Neuronal stem cell (in vitro differentiated cells): ENCODE results near the gene SUPT5H.

ENCODE experiments used
- DNase-seq: peaks from one replicate; pipeline ENCODE4 v3.0.0-alpha.2; 2013; ENCODE audit warnings: low spot score
- H2AFZ ChIP-seq: one replicate; pipeline ENCODE4 v1.6.1; 2013; ENCODE audit warnings: mild to moderate bottlenecking, low read length, inconsistent platforms
- H2AK5ac ChIP-seq: 2 replicates; pipeline ENCODE4 v1.6.1; 2013; ENCODE audit warnings: low read depth, mild to moderate bottlenecking, inconsistent platforms, low read length, moderate library complexity, mixed read lengths
- H2BK120ac ChIP-seq: 2 replicates; pipeline ENCODE4 v1.6.1; 2013; ENCODE audit warnings: low read depth, mild to moderate bottlenecking, inconsistent platforms, low read length, moderate library complexity, mixed read lengths
- H2BK12ac ChIP-seq: one replicate; pipeline ENCODE4 v1.6.1; 2013; ENCODE audit warnings: low read length, inconsistent platforms
- H2BK15ac ChIP-seq: 2 replicates; pipeline ENCODE4 v1.6.1; 2013; ENCODE audit warnings: mild to moderate bottlenecking, low read length, inconsistent platforms, mixed read lengths
- H2BK5ac ChIP-seq: one replicate; pipeline ENCODE4 v1.6.1; 2013; ENCODE audit warnings: inconsistent platforms, mild to moderate bottlenecking, low read length, moderate library complexity
- H3K14ac ChIP-seq: one replicate; pipeline ENCODE4 v1.6.1; 2013; ENCODE audit warnings: low read length, inconsistent platforms
- H3K18ac ChIP-seq: 2 replicates; pipeline ENCODE4 v1.6.1; 2013; ENCODE audit warnings: low read length, inconsistent platforms
- H3K23ac ChIP-seq: 2 replicates; pipeline ENCODE4 v1.6.1; 2013; ENCODE audit warnings: low read depth, mild to moderate bottlenecking, mixed read lengths, low read length, inconsistent platforms; ENCODE audit not compliant: poor library complexity
- H3K27ac ChIP-seq: replicated peaks from 3 replicates; pipeline ENCODE4 v1.5.1; 2013; ENCODE audit warnings: low read length, inconsistent platforms
- H3K27me3 ChIP-seq, 3 experiments: 2 replicates each; pipeline ENCODE4 v1.6.1; 2013; ENCODE audit warnings: low read length in 3 of 3, mild to moderate bottlenecking in 2 of 3, inconsistent platforms in 1 of 3, low read depth in 1 of 3, mixed read lengths in 1 of 3, moderate library complexity in 1 of 3; ENCODE audit not compliant: control insufficient read depth in 3 of 3, insufficient read depth in 3 of 3
- H3K36me3 ChIP-seq, 2 donors: replicated peaks in 1 of 2; 2 replicates each; pipeline ENCODE4 v1.6.1; 2013; ENCODE audit warnings: low read length in 2 of 2; ENCODE audit not compliant: control insufficient read depth in 2 of 2, insufficient read depth in 2 of 2
- H3K4ac ChIP-seq: 2 replicates; pipeline ENCODE4 v1.6.1; 2013; ENCODE audit warnings: inconsistent platforms, mild to moderate bottlenecking, low read length, moderate library complexity
- H3K4me1 ChIP-seq, 2 donors: 1 replicate in 1 of 2; 2 replicates in 1 of 2; pipeline ENCODE4 v1.6.1; 2013; ENCODE audit warnings: low read length in 2 of 2, low read depth in 1 of 2; ENCODE audit not compliant: control insufficient read depth in 2 of 2, insufficient read depth in 1 of 2
- H3K4me2 ChIP-seq: one replicate; pipeline ENCODE4 v1.6.1; 2013; ENCODE audit warnings: mild to moderate bottlenecking, low read length, inconsistent platforms; ENCODE audit not compliant: insufficient read depth, poor library complexity, severe bottlenecking
- H3K4me3 ChIP-seq, 2 donors: 2 replicates each; pipeline ENCODE4 v1.5.1; 2013; ENCODE audit warnings: low read length in 2 of 2, mild to moderate bottlenecking in 2 of 2, inconsistent platforms in 1 of 2, moderate library complexity in 1 of 2
- H3K79me1 ChIP-seq: one replicate; pipeline ENCODE4 v1.6.1; 2013; ENCODE audit warnings: low read depth, mild to moderate bottlenecking, inconsistent platforms, low read length, moderate library complexity
- H3K9ac ChIP-seq: one replicate; pipeline ENCODE4 v1.6.1; 2013; ENCODE audit warnings: mild to moderate bottlenecking, low read depth, low read length, inconsistent platforms; ENCODE audit not compliant: poor library complexity
- H3K9me3 ChIP-seq, 2 donors: replicated peaks in 1 of 2; 2 replicates each; pipeline versions ENCODE3 to v1.6.1; 2013; ENCODE audit warnings: low read length in 2 of 2, mild to moderate bottlenecking in 2 of 2, inconsistent platforms in 1 of 2, low read depth in 1 of 2, mixed read lengths in 1 of 2, moderate library complexity in 1 of 2; ENCODE audit not compliant: control insufficient read depth in 2 of 2, insufficient read depth in 1 of 2
- H4K8ac ChIP-seq: one replicate; pipeline ENCODE4 v1.6.1; 2013; ENCODE audit warnings: low read depth, mild to moderate bottlenecking, inconsistent platforms, low read length, moderate library complexity
- H4K91ac ChIP-seq: one replicate; pipeline ENCODE4 v1.6.1; 2013; ENCODE audit warnings: low read length, low read depth, mild to moderate bottlenecking, inconsistent platforms; ENCODE audit not compliant: poor library complexity
- WGBS, 2 donors: extraction: QIAGEN DNeasy Blood & Tissue Kit; methylation state at CpG; one replicate each; pipeline ENCODE4 v1.1.7; 2013; ENCODE audit warnings: missing lambda C conversion rate in 2 of 2, mixed read lengths in 1 of 2; ENCODE audit not compliant: insufficient read length in 2 of 2, insufficient replicate concordance in 1 of 2; ENCODE audit errors: extremely low coverage in 2 of 2; 5-methylcytosine and 5-hydroxymethylcytosine counted together

SUPT5H gene

GRCh38 chr19:39410017-39410830 lies 35.2 kb upstream of the SUPT5H start:
- Histone ChIP-seq H3K79me1 (peaks cover 6% of the 10 kb centered on the region), H3K27ac (no peak overlapping the region), H2AK5ac (peak overlapping the region; percentile 37), H3K18ac (peak overlapping the region; percentile 96), H3K14ac (no peak overlapping the region), H2BK15ac (peak overlapping the region; percentile 89), H3K9ac (peak overlapping the region; percentile 67), H4K8ac (peak overlapping the region; percentile 93), H3K23ac (peak overlapping the region; percentile 82), H2BK12ac (peak overlapping the region; percentile 33), H3K4me1 (peaks cover 26 to 37% of the 10 kb centered on the region in 2 donors), H2BK5ac (no peak overlapping the region), H2AFZ (peak overlapping the region; percentile 50), H3K9me3 (no peaks in the 10 kb centered on the region), H3K27me3 (peaks cover 0 to 24% (median 0%) of the 10 kb centered on the region in 3 experiments), H3K4me3 (peak overlapping the region; percentile 10 to 79), H3K36me3 (peaks cover 4 to 16% of the 10 kb centered on the region in 2 donors), H3K4me2 (peak overlapping the region; percentile 84), H2BK120ac (peak overlapping the region; percentile 51), H3K4ac (no peak overlapping the region), H4K91ac (no peak overlapping the region)
- no CpG with 5 or more reads among the region's 35 CpGs for WGBS, 2 donors
- DNase-seq: no peak

- no peak for DNase-seq
- H4K91ac ChIP-seq: no peak overlapping the region
- no peaks in the 10 kb centered on the region for H3K9me3 ChIP-seq
- no peak overlapping the region for H2BK120ac ChIP-seq
- H4K8ac ChIP-seq: no peak overlapping the region
- no CpG with 5 or more reads among the region's 1 CpG for WGBS, 2 donors
- H2BK5ac ChIP-seq: no peak overlapping the region
- no peak overlapping the region for H3K27ac ChIP-seq
- H3K27me3 ChIP-seq: peaks cover 0 to 23% (median 0%) of the 10 kb centered on the region in 3 experiments
- no peak overlapping the region for H3K4ac ChIP-seq
- peak overlapping the region; percentile 96 for H3K18ac ChIP-seq
- peaks cover 29 to 37% of the 10 kb centered on the region in 2 donors for H3K4me1 ChIP-seq
- no peak overlapping the region for H3K4me3 ChIP-seq
- no peak overlapping the region for H2BK12ac ChIP-seq
- H2BK15ac ChIP-seq: no peak overlapping the region
- H3K14ac ChIP-seq: no peak overlapping the region
- no peak overlapping the region for H3K4me2 ChIP-seq
- no peak overlapping the region for H3K23ac ChIP-seq
- H3K79me1 ChIP-seq: peaks cover 8% of the 10 kb centered on the region
- H2AK5ac ChIP-seq: peak overlapping the region; percentile 25
- H3K36me3 ChIP-seq: peaks cover 7 to 21% of the 10 kb centered on the region in 2 donors
- H3K9ac ChIP-seq: no peak overlapping the region
- no peak overlapping the region for H2AFZ ChIP-seq
These were observed 34.6 kb upstream of the SUPT5H start for GRCh38 chr19:39410831-39411080.

- Histone ChIP-seq H3K27me3 (peaks cover 0 to 23% (median 0%) of the 10 kb centered on the region in 3 experiments), H3K4me1 (peaks cover 32 to 33% of the 10 kb centered on the region in 2 donors), H4K91ac (no peak overlapping the region), H3K4ac (no peak overlapping the region), H3K36me3 (peaks cover 12 to 26% of the 10 kb centered on the region in 2 donors), H2AFZ (no peak overlapping the region), H3K9ac (no peak overlapping the region), H4K8ac (no peak overlapping the region), H3K4me3 (peak overlapping the region in 1 of 2 donors; percentile 95), H3K23ac (no peak overlapping the region), H3K4me2 (no peak overlapping the region), H2AK5ac (peak overlapping the region; percentile 25), H3K27ac (no peak overlapping the region), H2BK5ac (no peak overlapping the region), H2BK12ac (no peak overlapping the region), H3K14ac (no peak overlapping the region), H3K9me3 (no peaks in the 10 kb centered on the region), H2BK15ac (peak overlapping the region; percentile 56), H2BK120ac (no peak overlapping the region), H3K18ac (no peak overlapping the region), H3K79me1 (peaks cover 11% of the 10 kb centered on the region)
- DNase-seq: no peak
- no CpG with 5 or more reads among the region's 9 CpGs for WGBS, 2 donors
These were observed 34.1 kb upstream of the SUPT5H start for GRCh38 chr19:39411081-39411831.

GRCh38 chr19:39411832-39412099 lies 33.6 kb upstream of the SUPT5H start:
- Histone ChIP-seq H3K4me2 (no peak overlapping the region), H3K4me1 (peaks cover 32 to 37% of the 10 kb centered on the region in 2 donors), H2BK5ac (no peak overlapping the region), H2BK120ac (no peak overlapping the region), H3K18ac (no peak overlapping the region), H3K27ac (no peak overlapping the region), H4K8ac (no peak overlapping the region), H3K36me3 (peaks cover 15 to 31% of the 10 kb centered on the region in 2 donors), H3K27me3 (peaks cover 0 to 22% (median 0%) of the 10 kb centered on the region in 3 experiments), H3K14ac (no peak overlapping the region), H3K9me3 (no peaks in the 10 kb centered on the region), H3K4me3 (peak overlapping the region; percentile 62 to 95), H2BK15ac (no peak overlapping the region), H4K91ac (no peak overlapping the region), H3K23ac (no peak overlapping the region), H3K9ac (no peak overlapping the region), H2BK12ac (no peak overlapping the region), H2AK5ac (no peak overlapping the region), H3K4ac (no peak overlapping the region), H3K79me1 (peaks cover 15% of the 10 kb centered on the region), H2AFZ (no peak overlapping the region)
- no CpG with 5 or more reads among the region's 7 CpGs for WGBS, 2 donors
- peak; percentile 89 for DNase-seq
